Spleen (tissue), 11 donors: ENCODE measurements around the gene BPIFB2. TPM values are rescaled to one million over a fixed set of nuclear protein-coding genes. Genes with fewer than 3 reads are reported as not detected.

Experiments
- DNase-seq: peaks from one replicate; pipeline ENCODE4 v3.0.0-alpha.2; 2020
- H3K27ac ChIP-seq, 8 donors: fragments of 200-600 bp; sonication (generic) in 7 of 8; 1 replicate in 4 of 8; 2 replicates in 4 of 8; pipeline versions ENCODE4 v1.5.0 to v1.8.0; 2016 to 2021; ENCODE audit warnings: inconsistent platforms in 4 of 8, mild to moderate bottlenecking in 4 of 8, moderate library complexity in 1 of 8
- H3K27me3 ChIP-seq, 7 donors: fragments of 200-600 bp; sonication (generic) in 6 of 7; replicated peaks in 1 of 7; 1 replicate in 4 of 7; 2 replicates in 3 of 7; pipeline versions ENCODE4 v1.5.0 to v1.8.0; 2016 to 2021; ENCODE audit warnings: inconsistent platforms in 3 of 7, mild to moderate bottlenecking in 1 of 7
- H3K36me3 ChIP-seq, 6 donors: fragments of 200-600 bp; sonication (generic) in 5 of 6; 1 replicate in 4 of 6; 2 replicates in 2 of 6; pipeline versions ENCODE4 v1.5.0 to v1.8.0; 2016 to 2021; ENCODE audit warnings: inconsistent platforms in 2 of 6
- H3K4me1 ChIP-seq, 6 donors: fragments of 200-600 bp; sonication (generic) in 5 of 6; 1 replicate in 3 of 6; 2 replicates in 3 of 6; pipeline versions ENCODE4 v1.5.0 to v1.8.0; 2016 to 2021; ENCODE audit warnings: inconsistent platforms in 3 of 6
- H3K4me3 ChIP-seq, 8 donors: fragments of 200-600 bp; sonication (generic) in 7 of 8; 1 replicate in 4 of 8; 2 replicates in 4 of 8; pipeline versions ENCODE4 v1.5.0 to v1.8.0; 2016 to 2021; ENCODE audit warnings: inconsistent platforms in 4 of 8, mild to moderate bottlenecking in 4 of 8, moderate library complexity in 2 of 8
- H3K9me3 ChIP-seq, 8 donors: fragments of 200-600 bp; sonication (generic) in 7 of 8; 1 replicate in 4 of 8; 2 replicates in 4 of 8; pipeline versions ENCODE4 v1.5.0 to v1.8.0; 2016 to 2021; ENCODE audit warnings: inconsistent platforms in 4 of 8
- CTCF ChIP-seq, 11 experiments: fragments of 200-600 bp in 7 of 11; fragments of 450-650 bp in 4 of 11; sonication (generic) in 4 of 11; IDR thresholded peaks in 8 of 11; conservative IDR thresholded peaks in 3 of 11; 1 replicate in 7 of 11; 2 replicates in 4 of 11; pipeline versions ENCODE4 v1.4.0 to v1.8.0; 2016 to 2021; ENCODE audit warnings: antibody characterized with exemption in 11 of 11, inconsistent platforms in 4 of 11, mild to moderate bottlenecking in 1 of 11
- POLR2A ChIP-seq, 3 donors: fragments of 450-650 bp; IDR thresholded peaks; one replicate each; pipeline ENCODE4 v1.5.1; 2017; ENCODE audit warnings: antibody characterized with exemption in 3 of 3, mild to moderate bottlenecking in 1 of 3
- POLR2AphosphoS5 ChIP-seq, 3 donors: sonication (generic); formaldehyde crosslinking; IDR thresholded peaks; one replicate each; pipeline ENCODE4 v1.5.1; 2017; ENCODE audit warnings: antibody characterized with exemption in 3 of 3
- WGBS, 5 donors: extraction: QIAGEN DNeasy Blood & Tissue Kit in 3 of 5; methylation state at CpG; one replicate each; pipeline versions ENCODE4 v1.1.5 to v1.1.7; 2013 to 2018; 5-methylcytosine and 5-hydroxymethylcytosine counted together
- intact Hi-C: fragments of 100-400 bp; cut with DNase I; formaldehyde crosslinking; loops from one replicate; pipeline ENCODE4 v1.15.0; 2023; ENCODE audit warnings: low total_unique reads
- polyA plus RNA-seq, 3 donors: library from polyadenylated mRNA; stranded (reverse); fragments of 200-250 nt; gene quantifications; one replicate each; pipeline ENCODE4 v1.2.1, GENCODE V29; 2013
- total RNA-seq, 7 donors: library from RNA; depleted of rRNA in 3 of 7; stranded (reverse); fragments of >200 nt in 3 of 7; fragmentation: NEBNext Ultra II Directional in 4 of 7; extraction: Animal tissue kit (Norgen Biotek cat#: 25700) in 4 of 7; gene quantifications; one replicate each; pipeline versions ENCODE4 v1.1.0 to v1.2.1, GENCODE V29; 2016 to 2021
- donor health status: healthy with polysubstance abuse.
- donor health status: DM: no; HTN: no; CAD: no; lungs with moderate emphysema.
- donor health status: DM: no; HTN: no; CAD: no.
- donor health status: Bipolar disorder and iron deficiency.
- donor health status: healthy.
- donor health status: DM: no; HTN: no; CAD: no.
- donor health status: DM: yes; HTN: yes; CAD: no.

BPIFB2 gene
- total and polyA plus RNA-seq, 10 donors, result not detected

- no peak for TF ChIP-seq POLR2A (IDR thresholded peaks at IDR 0.05)
- no peak for TF ChIP-seq CTCF (IDR thresholded peaks at IDR 0.05 in 8 of 11, conservative IDR thresholded peaks at IDR 0.05 in 3 of 11)
- TF ChIP-seq POLR2AphosphoS5 (IDR thresholded peaks at IDR 0.05), result no peak
- intact Hi-C loops, result no loop called here
- Histone ChIP-seq H3K4me1 (no peaks in the 10 kb centered on the region), H3K4me3 (no peak overlapping the region), H3K27ac (no peak overlapping the region), H3K9me3 (peaks cover 0 to 11% (median 0%) of the 10 kb centered on the region in 8 donors), H3K27me3 (no peaks in the 10 kb centered on the region), H3K36me3 (no peaks in the 10 kb centered on the region)
- no peak for DNase-seq
- 64 to 75% (median 72%) methylated on average over 5 of the region's 5 CpGs for WGBS, 5 donors
These were observed 30.0 kb downstream of the BPIFB2 start for GRCh38 chr20:33037456-33037855.

DNA sequence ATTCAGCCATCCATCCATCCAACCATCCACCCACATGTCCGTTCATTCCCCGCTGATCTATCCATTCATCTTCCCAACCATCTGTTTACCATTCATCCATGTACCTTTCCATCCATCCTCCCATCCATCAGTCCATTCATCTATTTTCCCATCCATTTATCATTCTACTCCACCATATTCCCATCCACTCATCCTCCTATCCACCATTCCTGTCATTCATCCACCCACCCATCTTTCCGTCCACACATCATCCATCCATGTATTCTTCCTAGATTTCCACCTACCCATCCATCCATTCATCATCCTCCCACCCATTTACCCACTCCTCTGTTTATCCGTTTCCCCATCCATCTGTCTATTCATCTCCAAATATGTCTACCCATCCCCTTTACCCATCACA, 30.7 kb downstream of the BPIFB2 start:
- 86 to 97% (median 93%) methylated on average over 4 of the region's 4 CpGs for WGBS, 5 donors

DNA sequence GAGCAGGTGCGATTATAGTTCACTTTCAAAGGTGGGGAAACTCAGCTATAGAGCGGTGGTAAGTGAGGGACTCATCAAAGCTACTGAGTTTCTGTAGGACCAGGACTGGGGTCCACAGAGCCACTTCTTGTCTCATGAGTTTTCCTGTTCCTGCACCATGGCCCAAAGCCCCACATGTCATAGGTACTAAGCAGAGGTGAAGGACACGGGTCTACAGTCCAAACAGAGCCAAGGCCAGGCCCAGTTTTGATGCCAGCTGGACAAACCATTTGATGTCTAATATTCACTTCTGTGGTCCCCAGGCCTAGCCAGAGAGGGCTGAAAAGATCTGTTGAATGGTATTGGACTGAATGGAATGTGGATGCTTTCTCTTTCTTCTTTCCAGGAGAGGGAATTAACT, 34.9 kb downstream of the BPIFB2 start:
- H3K27me3 ChIP-seq, result no peaks in the 10 kb centered on the region
- intact Hi-C loops, result no loop called here
- no peak overlapping the region for H3K4me3 ChIP-seq
- no peaks in the 10 kb centered on the region for H3K36me3 ChIP-seq
- H3K9me3 ChIP-seq, result peaks cover 3 to 33% (median 24%) of the 10 kb centered on the region in 8 donors
- TF ChIP-seq CTCF (IDR thresholded peaks at IDR 0.05 in 8 of 11, conservative IDR thresholded peaks at IDR 0.05 in 3 of 11), result no peak
- no peak for TF ChIP-seq POLR2A (IDR thresholded peaks at IDR 0.05)
- no peak for TF ChIP-seq POLR2AphosphoS5 (IDR thresholded peaks at IDR 0.05)
- H3K4me1 ChIP-seq, result no peaks in the 10 kb centered on the region
- WGBS, 5 donors, result 73 to 91% (median 90%) methylated on average over 3 of the region's 3 CpGs
- DNase-seq, result no peak
- no peak overlapping the region for H3K27ac ChIP-seq

More for the DNA sequence above, 30.7 kb downstream of the BPIFB2 start:
- intact Hi-C loops, result no loop called here
- Histone ChIP-seq H3K4me3 (no peak overlapping the region), H3K9me3 (peaks cover 0 to 6% (median 0%) of the 10 kb centered on the region in 8 donors), H3K27me3 (no peaks in the 10 kb centered on the region), H3K27ac (no peak overlapping the region), H3K36me3 (no peaks in the 10 kb centered on the region), H3K4me1 (no peaks in the 10 kb centered on the region)
- no peak for DNase-seq
- TF ChIP-seq CTCF (IDR thresholded peaks at IDR 0.05 in 8 of 11, conservative IDR thresholded peaks at IDR 0.05 in 3 of 11), result no peak
- no peak for TF ChIP-seq POLR2A (IDR thresholded peaks at IDR 0.05)
- TF ChIP-seq POLR2AphosphoS5 (IDR thresholded peaks at IDR 0.05), result no peak

- WGBS, 5 donors, result 76 to 100% (median 86%) methylated on average over 2 of the region's 2 CpGs
- Histone ChIP-seq H3K9me3 (peaks cover 3 to 33% (median 24%) of the 10 kb centered on the region in 8 donors), H3K27ac (no peak overlapping the region), H3K27me3 (no peaks in the 10 kb centered on the region), H3K4me1 (no peaks in the 10 kb centered on the region), H3K4me3 (no peak overlapping the region), H3K36me3 (no peaks in the 10 kb centered on the region)
- TF ChIP-seq POLR2AphosphoS5 (IDR thresholded peaks at IDR 0.05) (no peak), POLR2A (IDR thresholded peaks at IDR 0.05) (no peak), CTCF (IDR thresholded peaks at IDR 0.05 in 8 of 11, conservative IDR thresholded peaks at IDR 0.05 in 3 of 11) (no peak)
- intact Hi-C loops, result no loop called here
- DNase-seq, result no peak
These were observed 35.7 kb downstream of the BPIFB2 start for GRCh38 chr20:33042983-33043730.
